Body of pancreas (tissue), 4 donors: ENCODE results near the gene SPAG6.

Experiments used
- POLR2A ChIP-seq, 3 donors: fragments of 450-650 bp; IDR thresholded peaks; one replicate each; pipeline ENCODE4 v1.6.1; 2016; ENCODE audit warnings: antibody characterized with exemption in 3 of 3, mild to moderate bottlenecking in 2 of 3
- TF ChIP-seq, protein P1 (sequence below), 7 experiments: fragments of 450-650 bp in 4 of 7; fragments of 200-600 bp in 3 of 7; sonication (generic) in 3 of 7; IDR thresholded peaks; one replicate each; pipeline ENCODE4 v1.5.1; 2016 to 2019; ENCODE audit warnings: antibody characterized with exemption in 7 of 7

DNA sequence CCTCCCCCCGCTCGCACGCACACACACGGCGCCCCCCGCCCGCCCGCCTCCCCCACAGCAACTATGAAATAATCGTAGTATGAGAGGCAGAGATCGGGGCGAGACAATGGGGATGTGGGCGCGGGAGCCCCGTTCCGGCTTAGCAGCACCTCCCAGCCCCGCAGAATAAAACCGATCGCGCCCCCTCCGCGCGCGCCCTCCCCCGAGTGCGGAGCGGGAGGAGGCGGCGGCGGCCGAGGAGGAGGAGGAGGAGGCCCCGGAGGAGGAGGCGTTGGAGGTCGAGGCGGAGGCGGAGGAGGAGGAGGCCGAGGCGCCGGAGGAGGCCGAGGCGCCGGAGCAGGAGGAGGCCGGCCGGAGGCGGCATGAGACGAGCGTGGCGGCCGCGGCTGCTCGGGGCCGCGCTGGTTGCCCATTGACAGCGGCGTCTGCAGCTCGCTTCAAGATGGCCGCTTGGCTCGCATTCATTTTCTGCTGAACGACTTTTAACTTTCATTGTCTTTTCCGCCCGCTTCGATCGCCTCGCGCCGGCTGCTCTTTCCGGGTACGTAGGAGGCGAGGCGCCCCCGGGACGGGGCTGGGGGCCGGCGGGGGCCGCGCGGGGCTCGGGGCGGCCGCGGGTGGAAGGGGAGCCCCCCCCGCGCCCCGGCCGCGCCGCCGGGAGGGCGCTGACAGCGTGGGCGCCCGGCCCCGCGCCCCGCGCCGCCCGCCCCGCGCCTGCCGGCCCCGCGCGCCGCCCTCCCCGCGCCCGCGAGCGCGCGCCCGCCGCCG, 24.0 kb upstream of the SPAG6 start:
- TF ChIP-seq, protein P1, sequence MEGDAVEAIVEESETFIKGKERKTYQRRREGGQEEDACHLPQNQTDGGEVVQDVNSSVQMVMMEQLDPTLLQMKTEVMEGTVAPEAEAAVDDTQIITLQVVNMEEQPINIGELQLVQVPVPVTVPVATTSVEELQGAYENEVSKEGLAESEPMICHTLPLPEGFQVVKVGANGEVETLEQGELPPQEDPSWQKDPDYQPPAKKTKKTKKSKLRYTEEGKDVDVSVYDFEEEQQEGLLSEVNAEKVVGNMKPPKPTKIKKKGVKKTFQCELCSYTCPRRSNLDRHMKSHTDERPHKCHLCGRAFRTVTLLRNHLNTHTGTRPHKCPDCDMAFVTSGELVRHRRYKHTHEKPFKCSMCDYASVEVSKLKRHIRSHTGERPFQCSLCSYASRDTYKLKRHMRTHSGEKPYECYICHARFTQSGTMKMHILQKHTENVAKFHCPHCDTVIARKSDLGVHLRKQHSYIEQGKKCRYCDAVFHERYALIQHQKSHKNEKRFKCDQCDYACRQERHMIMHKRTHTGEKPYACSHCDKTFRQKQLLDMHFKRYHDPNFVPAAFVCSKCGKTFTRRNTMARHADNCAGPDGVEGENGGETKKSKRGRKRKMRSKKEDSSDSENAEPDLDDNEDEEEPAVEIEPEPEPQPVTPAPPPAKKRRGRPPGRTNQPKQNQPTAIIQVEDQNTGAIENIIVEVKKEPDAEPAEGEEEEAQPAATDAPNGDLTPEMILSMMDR (IDR thresholded peaks at IDR 0.05), result peak in 1 of 7 experiments; percentile 5
- peak; percentile 19 to 59 (median 55) for TF ChIP-seq POLR2A (IDR thresholded peaks at IDR 0.05)
